Chondrocyte (in vitro differentiated cells): ENCODE data around the gene RSPH6A. TPM values are rescaled to one million over a fixed set of nuclear protein-coding genes. Genes with fewer than 3 reads are reported as not detected.
A peak's percentile ranks its signal among the peaks of the same experiment; 100 is the strongest.

Experiments
- DNase-seq: peaks from one replicate; pipeline ENCODE4 v3.0.0; 2021; ENCODE audit warnings: mixed read lengths, low spot score
- H3K27ac Mint-ChIP-seq: one replicate; pipeline ENCODE4 v1.8.0; 2021; ENCODE audit warnings: mild to moderate bottlenecking, moderate library complexity, mixed read lengths; ENCODE audit not compliant: unreplicated experiment
- H3K27me3 Mint-ChIP-seq: 2 replicates; pipeline ENCODE4 v1.8.0; 2021; ENCODE audit warnings: low read depth, mixed read lengths
- H3K36me3 Mint-ChIP-seq: 2 replicates; pipeline ENCODE4 v1.8.0; 2021; ENCODE audit warnings: low read depth, mixed read lengths
- H3K4me1 Mint-ChIP-seq: 2 replicates; pipeline ENCODE4 v1.8.0; 2021; ENCODE audit warnings: low read depth, mild to moderate bottlenecking, mixed read lengths
- H3K4me3 Mint-ChIP-seq: one replicate; pipeline ENCODE4 v1.8.0; 2021; ENCODE audit warnings: mild to moderate bottlenecking, moderate library complexity, mixed read lengths; ENCODE audit not compliant: unreplicated experiment
- H3K9me3 Mint-ChIP-seq: 2 replicates; pipeline ENCODE4 v1.8.0; 2021; ENCODE audit warnings: low read depth, mixed read lengths
- total RNA-seq: library from RNA; stranded (reverse); gene quantifications from 3 replicates; pipeline ENCODE4 v1.2.1, GENCODE V29; 2021
- TF ChIP-seq, protein P1 (sequence below): fragments of 200-600 bp; sonication (generic); IDR thresholded peaks from 2 replicates; pipeline ENCODE4 v1.5.0; 2021; ENCODE audit warnings: antibody characterized with exemption, mild to moderate bottlenecking, moderate library complexity

The RSPH6A gene
- total RNA-seq, 1 donor from 2014 or later = 0.15 TPM

- no peaks in the 10 kb centered on the region for H3K9me3 Mint-ChIP-seq
- no peak for DNase-seq
- TF ChIP-seq, protein P1, sequence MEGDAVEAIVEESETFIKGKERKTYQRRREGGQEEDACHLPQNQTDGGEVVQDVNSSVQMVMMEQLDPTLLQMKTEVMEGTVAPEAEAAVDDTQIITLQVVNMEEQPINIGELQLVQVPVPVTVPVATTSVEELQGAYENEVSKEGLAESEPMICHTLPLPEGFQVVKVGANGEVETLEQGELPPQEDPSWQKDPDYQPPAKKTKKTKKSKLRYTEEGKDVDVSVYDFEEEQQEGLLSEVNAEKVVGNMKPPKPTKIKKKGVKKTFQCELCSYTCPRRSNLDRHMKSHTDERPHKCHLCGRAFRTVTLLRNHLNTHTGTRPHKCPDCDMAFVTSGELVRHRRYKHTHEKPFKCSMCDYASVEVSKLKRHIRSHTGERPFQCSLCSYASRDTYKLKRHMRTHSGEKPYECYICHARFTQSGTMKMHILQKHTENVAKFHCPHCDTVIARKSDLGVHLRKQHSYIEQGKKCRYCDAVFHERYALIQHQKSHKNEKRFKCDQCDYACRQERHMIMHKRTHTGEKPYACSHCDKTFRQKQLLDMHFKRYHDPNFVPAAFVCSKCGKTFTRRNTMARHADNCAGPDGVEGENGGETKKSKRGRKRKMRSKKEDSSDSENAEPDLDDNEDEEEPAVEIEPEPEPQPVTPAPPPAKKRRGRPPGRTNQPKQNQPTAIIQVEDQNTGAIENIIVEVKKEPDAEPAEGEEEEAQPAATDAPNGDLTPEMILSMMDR = no peak
- no peak overlapping the region for H3K27ac Mint-ChIP-seq
- peaks cover 40% of the 10 kb centered on the region for H3K36me3 Mint-ChIP-seq
- peaks cover 19% of the 10 kb centered on the region for H3K4me1 Mint-ChIP-seq
- H3K4me3 Mint-ChIP-seq = no peak overlapping the region
- H3K27me3 Mint-ChIP-seq = no peaks in the 10 kb centered on the region
These were observed 10.1 kb upstream of the RSPH6A start for GRCh38 chr19:45825263-45825605.

- peak; percentile 87 for DNase-seq
- Mint-ChIP-seq H3K36me3 (peaks cover 39% of the 10 kb centered on the region), H3K27ac (no peak overlapping the region), H3K9me3 (no peaks in the 10 kb centered on the region), H3K27me3 (no peaks in the 10 kb centered on the region), H3K4me3 (no peak overlapping the region), H3K4me1 (peaks cover 19% of the 10 kb centered on the region)
- TF ChIP-seq, protein P1 = no peak
These were observed 9.6 kb upstream of the RSPH6A start for GRCh38 chr19:45824531-45825262.

DNA sequence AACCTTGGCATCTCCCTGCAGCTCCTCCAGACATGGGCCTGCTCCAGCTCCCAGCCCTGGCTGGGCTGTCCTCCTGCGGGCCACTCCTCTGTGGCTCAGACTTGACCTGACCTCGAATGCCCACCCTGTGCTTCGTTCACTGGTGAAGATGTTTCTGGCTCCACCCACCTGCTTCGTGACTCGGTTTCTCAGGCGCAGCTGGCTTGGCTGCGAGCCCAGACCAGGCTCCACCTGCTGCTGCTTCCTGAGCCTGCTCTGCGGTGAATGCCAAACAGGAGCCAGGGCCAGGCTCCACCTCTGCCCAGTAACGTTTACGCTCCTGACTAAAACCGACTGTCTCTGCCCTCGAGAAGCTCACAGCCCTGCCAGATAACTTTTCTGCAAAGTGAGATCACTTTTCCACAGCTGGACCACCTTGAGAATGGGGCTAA lies 8.9 kb upstream of the RSPH6A start:
- Mint-ChIP-seq H3K27ac (no peak overlapping the region), H3K27me3 (no peaks in the 10 kb centered on the region), H3K4me1 (peaks cover 19% of the 10 kb centered on the region), H3K9me3 (no peaks in the 10 kb centered on the region), H3K36me3 (peaks cover 34% of the 10 kb centered on the region), H3K4me3 (no peak overlapping the region)
- DNase-seq = no peak
- TF ChIP-seq, protein P1 = no peak

DNA sequence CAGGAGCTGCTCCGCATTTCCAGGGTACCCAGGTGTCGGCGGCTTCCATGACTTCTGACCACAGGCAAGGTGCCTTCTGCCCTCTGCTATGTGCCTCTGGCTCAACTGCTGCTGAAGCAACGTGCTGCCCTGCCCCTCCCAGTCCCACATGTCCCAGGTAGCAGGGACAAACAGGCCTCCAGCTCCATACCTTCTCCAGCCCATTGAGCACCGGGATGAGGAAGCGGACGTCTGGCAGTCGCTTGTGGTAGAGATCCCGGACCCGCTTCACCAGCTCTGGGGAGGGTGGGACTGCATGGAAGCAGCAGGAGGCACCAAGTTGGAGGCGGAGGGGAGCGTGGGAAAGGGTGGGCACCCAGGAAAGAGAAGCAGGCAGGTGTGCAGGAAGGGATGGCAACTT lies 8.1 kb upstream of the RSPH6A start:
- Mint-ChIP-seq H3K36me3 (peaks cover 28% of the 10 kb centered on the region), H3K27ac (no peak overlapping the region), H3K27me3 (no peaks in the 10 kb centered on the region), H3K4me3 (no peak overlapping the region), H3K9me3 (no peaks in the 10 kb centered on the region), H3K4me1 (peaks cover 15% of the 10 kb centered on the region)
- TF ChIP-seq, protein P1 = no peak
- DNase-seq = no peak

- Mint-ChIP-seq H3K4me3 (no peak overlapping the region), H3K9me3 (no peaks in the 10 kb centered on the region), H3K27me3 (no peaks in the 10 kb centered on the region), H3K4me1 (peaks cover 12% of the 10 kb centered on the region), H3K27ac (no peak overlapping the region), H3K36me3 (peaks cover 25% of the 10 kb centered on the region)
- DNase-seq = no peak
- TF ChIP-seq, protein P1 = no peak
These were observed 7.6 kb upstream of the RSPH6A start for GRCh38 chr19:45822716-45823115.
